Hepatocyte (in vitro differentiated cells): ENCODE data around the gene AUTS2.

ENCODE experiments used
- EZH2phosphoT487 ChIP-seq: fragments of 200-600 bp; sonication (generic); IDR thresholded peaks from one replicate; pipeline ENCODE4 v1.6.1; 2018; ENCODE audit warnings: antibody characterized with exemption, mild to moderate bottlenecking, low read depth, moderate library complexity; ENCODE audit not compliant: unreplicated experiment, severe bottlenecking
- TF ChIP-seq, protein P1 (sequence below): fragments of 200-600 bp; sonication (generic); IDR thresholded peaks from 2 replicates; pipeline ENCODE4 v1.5.1; 2016; ENCODE audit warnings: antibody characterized with exemption, mild to moderate bottlenecking; ENCODE audit not compliant: poor library complexity

DNA sequence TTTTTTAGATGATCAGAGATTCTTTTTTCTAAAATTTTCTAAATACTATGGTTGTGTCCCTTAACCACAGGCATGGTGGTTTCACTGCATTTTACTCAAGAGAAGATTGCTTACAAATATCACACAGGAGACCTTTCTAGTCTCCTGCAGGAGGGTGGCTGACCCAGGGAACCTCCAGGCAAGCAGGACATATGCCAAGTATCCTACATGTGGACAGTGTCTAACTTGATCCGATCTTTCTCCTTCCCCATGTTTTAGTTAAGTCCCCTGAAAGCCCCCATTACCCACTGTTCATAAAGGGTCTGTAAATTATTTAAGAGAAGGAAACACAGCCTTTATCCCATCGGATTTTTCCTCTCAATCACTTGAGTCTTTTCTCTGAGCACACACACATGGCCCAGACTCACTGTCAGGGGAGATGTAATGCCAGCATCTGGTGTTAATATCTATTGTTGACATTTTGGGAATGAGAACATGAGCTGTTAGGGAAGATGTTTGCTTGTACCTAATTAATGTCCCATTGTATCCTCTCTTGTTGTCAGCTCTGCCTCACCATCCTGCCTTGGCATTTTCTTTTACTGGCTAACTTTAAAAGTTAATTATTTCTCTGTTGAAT lies 755.2 kb downstream of the AUTS2 start:
- TF ChIP-seq, protein P1, sequence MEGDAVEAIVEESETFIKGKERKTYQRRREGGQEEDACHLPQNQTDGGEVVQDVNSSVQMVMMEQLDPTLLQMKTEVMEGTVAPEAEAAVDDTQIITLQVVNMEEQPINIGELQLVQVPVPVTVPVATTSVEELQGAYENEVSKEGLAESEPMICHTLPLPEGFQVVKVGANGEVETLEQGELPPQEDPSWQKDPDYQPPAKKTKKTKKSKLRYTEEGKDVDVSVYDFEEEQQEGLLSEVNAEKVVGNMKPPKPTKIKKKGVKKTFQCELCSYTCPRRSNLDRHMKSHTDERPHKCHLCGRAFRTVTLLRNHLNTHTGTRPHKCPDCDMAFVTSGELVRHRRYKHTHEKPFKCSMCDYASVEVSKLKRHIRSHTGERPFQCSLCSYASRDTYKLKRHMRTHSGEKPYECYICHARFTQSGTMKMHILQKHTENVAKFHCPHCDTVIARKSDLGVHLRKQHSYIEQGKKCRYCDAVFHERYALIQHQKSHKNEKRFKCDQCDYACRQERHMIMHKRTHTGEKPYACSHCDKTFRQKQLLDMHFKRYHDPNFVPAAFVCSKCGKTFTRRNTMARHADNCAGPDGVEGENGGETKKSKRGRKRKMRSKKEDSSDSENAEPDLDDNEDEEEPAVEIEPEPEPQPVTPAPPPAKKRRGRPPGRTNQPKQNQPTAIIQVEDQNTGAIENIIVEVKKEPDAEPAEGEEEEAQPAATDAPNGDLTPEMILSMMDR = no peak
- TF ChIP-seq EZH2phosphoT487 = no peak
